Measurements from ENCODE around the gene ZBTB46. TPM values are rescaled to one million over a fixed set of nuclear protein-coding genes. Genes with fewer than 3 reads are reported as not detected.

ZBTB46 gene
- total RNA-seq, 1 experiment from 2014 or later = 9.5 TPM

DNA sequence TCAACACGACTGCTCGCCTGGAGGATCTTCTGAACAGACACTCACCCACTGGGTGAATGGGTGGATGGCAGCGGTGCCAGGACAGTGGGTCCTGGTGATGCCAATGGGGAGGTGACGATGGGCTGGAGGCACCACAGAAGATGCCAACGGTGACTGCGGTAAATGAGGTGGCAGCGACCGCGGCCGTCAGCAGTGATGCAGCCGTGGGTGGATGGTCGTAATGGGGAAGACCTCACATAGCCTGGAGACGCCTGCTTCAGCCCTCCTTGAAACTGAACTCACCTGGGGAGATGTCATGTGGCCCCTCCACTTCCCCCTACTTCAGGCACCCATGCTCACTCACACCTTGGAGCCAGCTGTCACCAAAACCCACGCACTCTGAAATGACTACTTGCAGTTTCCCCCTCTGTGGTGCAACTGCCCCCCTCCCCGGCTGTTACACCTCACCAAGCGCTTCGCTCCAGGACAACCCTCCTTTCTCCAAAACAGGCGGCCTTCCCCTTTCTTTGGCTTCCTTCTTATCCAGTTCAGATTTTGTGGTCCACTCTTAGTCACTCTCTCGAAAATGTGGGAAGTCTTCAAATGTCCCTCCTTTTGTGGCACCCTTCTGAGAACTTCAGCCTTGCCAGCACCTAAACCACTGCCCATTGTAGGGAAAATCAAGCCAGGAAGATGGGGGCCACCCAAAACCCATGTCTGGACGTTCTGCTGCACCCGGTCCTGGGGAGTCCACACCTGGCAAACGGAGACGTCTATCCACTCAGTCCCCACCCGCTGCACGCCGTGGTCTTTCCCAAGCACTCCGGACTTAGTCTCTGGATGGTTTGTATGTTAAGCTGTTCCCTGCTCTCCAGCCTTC lies 19.9 kb upstream of the ZBTB46 start:
- Histone ChIP-seq H3K9me3 (no peaks in the 10 kb centered on the region), H3K4me1 (peaks cover 39% of the 10 kb centered on the region), H3K4me3 (ENCODE audit: low read depth, low read length) (no peak overlapping the region), H3K27me3 (replicated peaks; ENCODE audit: control insufficient read depth, insufficient read depth, low read length) (no peaks in the 10 kb centered on the region), H3K36me3 (ENCODE audit: control insufficient read depth, insufficient read depth, low read length) (no peaks in the 10 kb centered on the region)
- no peak for TF ChIP-seq CTCF (IDR thresholded peaks at IDR 0.05; ENCODE audit: insufficient read depth in 1 of 2, low read depth in 1 of 2, low read length in 1 of 2, severe bottlenecking in 1 of 2, unreplicated experiment in 1 of 2)
- ChIA-PET CTCF (interaction anchor here (0.7 to 1.3 kb wide), 2 partner anchors 14 to 804 kb away, joined by 3 read pairs; partner anchors contain the start of gene TPD52L2), POLR2A (interaction anchor here (0.6 kb wide), 1 partner anchor 32 kb away, joined by 4 read pairs; no protein-coding TSS in a partner anchor)
- intact Hi-C loops (cut with micrococcal nuclease; ENCODE audit: unreplicated experiment) = no loop called here
- no peak overlapping the region for H3K4me3 Mint-ChIP-seq (ENCODE audit: unreplicated experiment)
- BruUV-seq (replicated peaks) = no TSS peak
- no peaks in the 10 kb centered on the region for H3K4me1 Mint-ChIP-seq (ENCODE audit: low read depth, unreplicated experiment)
- H3K36me3 Mint-ChIP-seq (ENCODE audit: insufficient read depth, unreplicated experiment) = peaks cover 36% of the 10 kb centered on the region
- no peak for DNase-seq
- no peaks in the 10 kb centered on the region for H3K9me3 Mint-ChIP-seq (ENCODE audit: unreplicated experiment)
- no peaks in the 10 kb centered on the region for H3K27me3 Mint-ChIP-seq (ENCODE audit: insufficient read depth, unreplicated experiment)
- no peak overlapping the region for H3K27ac Mint-ChIP-seq (ENCODE audit: unreplicated experiment)

- Mint-ChIP-seq H3K9me3 (ENCODE audit: unreplicated experiment) (no peaks in the 10 kb centered on the region), H3K36me3 (ENCODE audit: insufficient read depth, unreplicated experiment) (peaks cover 12% of the 10 kb centered on the region), H3K4me1 (ENCODE audit: low read depth, unreplicated experiment) (no peaks in the 10 kb centered on the region), H3K27ac (ENCODE audit: unreplicated experiment) (no peak overlapping the region), H3K4me3 (ENCODE audit: unreplicated experiment) (no peak overlapping the region), H3K27me3 (ENCODE audit: insufficient read depth, unreplicated experiment) (no peaks in the 10 kb centered on the region)
- peaks cover 27% of the 10 kb centered on the region for H3K4me1 ChIP-seq
- H3K36me3 ChIP-seq (ENCODE audit: control insufficient read depth, insufficient read depth, low read length) = no peaks in the 10 kb centered on the region
- BruUV-seq (replicated peaks) = no TSS peak
- no peaks in the 10 kb centered on the region for H3K9me3 ChIP-seq
- TF ChIP-seq CTCF (IDR thresholded peaks at IDR 0.05; ENCODE audit: insufficient read depth in 1 of 2, low read depth in 1 of 2, low read length in 1 of 2, severe bottlenecking in 1 of 2, unreplicated experiment in 1 of 2) = no peak
- no peaks in the 10 kb centered on the region for H3K27me3 ChIP-seq (replicated peaks; ENCODE audit: control insufficient read depth, insufficient read depth, low read length)
- POLR2A ChIA-PET = interaction anchor here (1.3 kb wide), 1 partner anchor 17 kb away, joined by 4 read pairs; the partner anchor contains the start of gene TPD52L2
- intact Hi-C loops (cut with micrococcal nuclease; ENCODE audit: unreplicated experiment) = no loop called here
- CTCF ChIA-PET = interaction anchor here (0.7 to 1.0 kb wide), 3 partner anchors 17 to 309 kb away, joined by 5 to 7 read pairs (median 5); partner anchors contain the start of gene TPD52L2
- DNase-seq = peak in 1 of 2 experiments; percentile 80
- H3K4me3 ChIP-seq (ENCODE audit: low read depth, low read length) = no peak overlapping the region
Observed at GRCh38 chr20:63848003-63848911, 17.2 kb upstream of the ZBTB46 start.

Data from Caco-2 (cell line).